Prostate gland (tissue), 2 donors: ENCODE results near the gene ANKK1. TPM values are rescaled to one million over a fixed set of nuclear protein-coding genes. Genes with fewer than 3 reads are reported as not detected.
A peak's percentile ranks its signal among the peaks of the same experiment; 100 is the strongest.

Experiments
- DNase-seq: peaks from one replicate; pipeline ENCODE4 v3.0.0-alpha.2; 2019; ENCODE audit warnings: low spot score
- H3K27ac ChIP-seq, 2 donors: fragments of 200-600 bp; sonication (generic); 2 replicates each; pipeline ENCODE4 v1.5.1; 2017 to 2019
- H3K27me3 ChIP-seq: fragments of 200-600 bp; sonication (generic); replicated peaks from 2 replicates; pipeline ENCODE4 v1.5.1; 2019; ENCODE audit not compliant: insufficient read depth
- H3K36me3 ChIP-seq, 2 donors: fragments of 200-600 bp; sonication (generic); 1 replicate in 1 of 2; 2 replicates in 1 of 2; pipeline versions ENCODE4 v1.5.1 to v1.8.1; 2017 to 2019
- H3K4me1 ChIP-seq: fragments of 200-600 bp; sonication (generic); replicated peaks from 2 replicates; pipeline ENCODE4 v1.5.1; 2019
- H3K4me3 ChIP-seq, 2 donors: fragments of 200-600 bp; sonication (generic); 2 replicates each; pipeline ENCODE4 v1.5.1; 2017 to 2019
- H3K9me3 ChIP-seq: fragments of 200-600 bp; sonication (generic); 2 replicates; pipeline ENCODE4 v1.5.1; 2017
- POLR2A ChIP-seq: fragments of 450-650 bp; IDR thresholded peaks from one replicate; pipeline ENCODE4 v1.6.1; 2016; ENCODE audit warnings: antibody characterized with exemption, mild to moderate bottlenecking
- POLR2AphosphoS5 ChIP-seq: sonication (generic); formaldehyde crosslinking; IDR thresholded peaks from one replicate; pipeline ENCODE4 v1.6.1; 2017; ENCODE audit warnings: antibody characterized with exemption
- WGBS: methylation state at CpG from one replicate; pipeline ENCODE4 v1.1.5; 2018; 5-methylcytosine and 5-hydroxymethylcytosine counted together
- intact Hi-C: fragments of 100-400 bp; cut with DNase I; formaldehyde crosslinking; loops from one replicate; pipeline ENCODE4 v1.14.2; 2022
- total RNA-seq, 2 donors: library from RNA; depleted of rRNA; stranded (reverse); fragments of >200 nt; gene quantifications; one replicate each; pipeline ENCODE4 v1.1.0, GENCODE V29; 2016
- TF ChIP-seq, protein P1 (sequence below), 4 experiments: fragments of 200-600 bp in 2 of 4; fragments of 450-650 bp in 2 of 4; sonication (generic) in 2 of 4; IDR thresholded peaks; 1 replicate in 3 of 4; 2 replicates in 1 of 4; pipeline ENCODE4 v1.5.1; 2016 to 2019; ENCODE audit warnings: antibody characterized with exemption in 4 of 4, mild to moderate bottlenecking in 2 of 4, moderate library complexity in 2 of 4

ANKK1 gene
- total RNA-seq, 2 donors from 2014 or later: 0.97 to 2.4 TPM

DNA sequence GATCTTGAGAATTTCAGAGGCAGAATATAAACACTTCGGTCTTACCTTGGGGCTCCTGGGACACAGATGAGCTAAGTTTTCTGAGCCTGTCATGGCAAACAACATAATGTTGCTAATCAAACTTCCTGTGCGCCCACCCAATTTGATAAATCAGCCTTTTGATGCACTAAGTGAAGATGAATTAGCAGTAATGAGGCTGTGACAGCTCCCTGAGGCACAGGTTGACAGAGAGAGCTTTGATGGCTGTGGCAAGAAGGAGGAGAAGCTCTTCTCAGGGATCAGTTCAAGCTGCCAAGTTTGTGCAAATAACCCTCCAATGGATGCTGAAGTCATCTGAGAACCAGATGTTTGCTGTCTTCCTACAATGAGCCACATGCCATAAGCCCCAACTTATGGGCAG lies 53.2 kb downstream of the ANKK1 start:
- H3K4me3 ChIP-seq: no peak overlapping the region
- H3K27ac ChIP-seq: no peak overlapping the region
- no peaks in the 10 kb centered on the region for H3K9me3 ChIP-seq
- H3K4me1 ChIP-seq: no peaks in the 10 kb centered on the region
- H3K27me3 ChIP-seq: no peaks in the 10 kb centered on the region
- 90% methylated on average over 2 of the region's 2 CpGs for WGBS
- DNase-seq: no peak
- no peak for TF ChIP-seq POLR2A
- TF ChIP-seq, protein P1, sequence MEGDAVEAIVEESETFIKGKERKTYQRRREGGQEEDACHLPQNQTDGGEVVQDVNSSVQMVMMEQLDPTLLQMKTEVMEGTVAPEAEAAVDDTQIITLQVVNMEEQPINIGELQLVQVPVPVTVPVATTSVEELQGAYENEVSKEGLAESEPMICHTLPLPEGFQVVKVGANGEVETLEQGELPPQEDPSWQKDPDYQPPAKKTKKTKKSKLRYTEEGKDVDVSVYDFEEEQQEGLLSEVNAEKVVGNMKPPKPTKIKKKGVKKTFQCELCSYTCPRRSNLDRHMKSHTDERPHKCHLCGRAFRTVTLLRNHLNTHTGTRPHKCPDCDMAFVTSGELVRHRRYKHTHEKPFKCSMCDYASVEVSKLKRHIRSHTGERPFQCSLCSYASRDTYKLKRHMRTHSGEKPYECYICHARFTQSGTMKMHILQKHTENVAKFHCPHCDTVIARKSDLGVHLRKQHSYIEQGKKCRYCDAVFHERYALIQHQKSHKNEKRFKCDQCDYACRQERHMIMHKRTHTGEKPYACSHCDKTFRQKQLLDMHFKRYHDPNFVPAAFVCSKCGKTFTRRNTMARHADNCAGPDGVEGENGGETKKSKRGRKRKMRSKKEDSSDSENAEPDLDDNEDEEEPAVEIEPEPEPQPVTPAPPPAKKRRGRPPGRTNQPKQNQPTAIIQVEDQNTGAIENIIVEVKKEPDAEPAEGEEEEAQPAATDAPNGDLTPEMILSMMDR (IDR thresholded peaks at IDR 0.05): no peak
- TF ChIP-seq POLR2AphosphoS5: no peak
- intact Hi-C loops: no loop called here
- no peaks in the 10 kb centered on the region for H3K36me3 ChIP-seq

DNA sequence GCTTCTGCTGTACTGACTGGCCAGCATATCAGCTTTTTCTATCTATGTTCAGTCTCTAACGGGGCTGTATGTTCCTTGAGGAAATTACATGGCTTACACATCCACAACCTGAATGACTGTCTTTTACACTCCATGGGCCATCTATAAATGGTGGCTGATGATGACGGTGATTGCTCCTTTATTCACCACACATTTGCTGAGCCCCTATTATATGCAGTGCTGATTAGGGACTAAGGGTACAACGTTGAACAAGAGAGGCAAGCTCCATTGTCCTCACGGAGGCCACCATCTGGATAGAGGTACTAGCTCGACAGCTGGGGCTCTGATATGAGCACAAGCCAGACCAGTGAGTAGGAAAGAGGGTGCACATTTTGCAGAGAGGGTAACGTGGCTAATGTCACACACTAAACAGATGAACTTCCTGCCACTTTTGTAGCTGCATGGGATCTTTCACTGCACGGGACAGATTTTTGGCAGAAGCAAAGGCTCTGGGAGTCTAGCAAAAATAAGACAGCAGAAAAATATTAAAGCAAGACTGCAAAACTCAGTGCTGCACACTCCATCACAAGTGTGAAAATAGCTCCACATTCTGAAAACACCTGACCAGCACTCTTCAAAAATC lies 57.0 kb downstream of the ANKK1 start:
- H3K27me3 ChIP-seq: no peaks in the 10 kb centered on the region
- no peak overlapping the region for H3K4me3 ChIP-seq
- intact Hi-C loops: no loop called here
- H3K27ac ChIP-seq: no peak overlapping the region
- 56% methylated on average over 7 of the region's 7 CpGs for WGBS
- H3K36me3 ChIP-seq: no peaks in the 10 kb centered on the region
- no peak for TF ChIP-seq POLR2AphosphoS5
- TF ChIP-seq, protein P1 (IDR thresholded peaks at IDR 0.05): no peak
- no peak for TF ChIP-seq POLR2A
- no peak for DNase-seq
- no peaks in the 10 kb centered on the region for H3K4me1 ChIP-seq
- no peaks in the 10 kb centered on the region for H3K9me3 ChIP-seq

DNA sequence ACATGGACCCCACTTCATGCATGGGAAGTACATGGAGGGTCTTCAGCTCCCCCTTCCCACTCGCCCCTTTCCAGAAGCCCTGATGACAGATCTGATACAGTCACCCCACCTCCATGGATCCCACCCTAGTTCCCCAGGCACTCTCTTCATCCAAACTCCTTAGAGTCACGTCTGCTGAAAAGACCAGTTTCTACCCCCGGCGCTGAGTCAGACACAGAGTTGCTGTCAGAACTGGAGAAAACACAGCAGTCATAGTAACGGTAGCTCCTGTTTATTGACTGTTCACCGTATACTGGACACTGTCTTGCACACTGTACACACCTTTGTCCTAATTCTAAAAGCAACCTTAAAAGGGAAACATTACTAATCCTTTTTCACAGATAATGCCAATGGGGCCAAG lies 58.5 kb downstream of the ANKK1 start:
- Histone ChIP-seq H3K36me3 (no peaks in the 10 kb centered on the region), H3K9me3 (no peaks in the 10 kb centered on the region), H3K4me1 (no peaks in the 10 kb centered on the region), H3K4me3 (no peak overlapping the region), H3K27ac (no peak overlapping the region), H3K27me3 (no peaks in the 10 kb centered on the region)
- no peak for DNase-seq
- WGBS: 79% methylated on average over 6 of the region's 6 CpGs
- TF ChIP-seq, protein P1 (IDR thresholded peaks at IDR 0.05): no peak
- TF ChIP-seq POLR2A: no peak
- no peak for TF ChIP-seq POLR2AphosphoS5
- intact Hi-C loops: no loop called here

DNA sequence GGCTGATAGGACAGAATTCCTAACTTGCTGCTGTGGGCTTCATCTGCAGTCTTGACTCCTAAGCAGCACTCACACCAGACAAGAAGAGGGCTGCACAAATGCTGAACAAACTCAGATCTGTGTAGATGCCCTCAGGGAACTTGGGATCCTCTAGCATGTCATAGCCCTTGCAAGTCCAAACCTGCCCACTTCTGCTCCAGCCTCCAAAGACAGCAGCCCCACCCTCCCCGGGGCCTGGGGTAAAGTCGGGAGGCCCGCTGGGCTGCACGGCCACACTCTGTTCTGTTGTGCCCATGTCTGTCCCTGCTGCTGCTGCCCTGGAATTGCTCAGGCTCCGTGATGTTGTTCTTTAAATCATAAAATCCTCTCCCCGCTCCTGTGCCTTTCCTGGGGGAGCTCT lies 59.4 kb downstream of the ANKK1 start:
- no peaks in the 10 kb centered on the region for H3K27me3 ChIP-seq
- H3K9me3 ChIP-seq: no peaks in the 10 kb centered on the region
- intact Hi-C loops: no loop called here
- H3K4me3 ChIP-seq: no peak overlapping the region
- DNase-seq: peak; percentile 26
- H3K27ac ChIP-seq: no peak overlapping the region
- 41% methylated on average over 6 of the region's 6 CpGs for WGBS
- no peak for TF ChIP-seq POLR2AphosphoS5
- TF ChIP-seq, protein P1 (IDR thresholded peaks at IDR 0.05): no peak
- TF ChIP-seq POLR2A: no peak
- H3K36me3 ChIP-seq: no peaks in the 10 kb centered on the region
- H3K4me1 ChIP-seq: no peaks in the 10 kb centered on the region

DNA sequence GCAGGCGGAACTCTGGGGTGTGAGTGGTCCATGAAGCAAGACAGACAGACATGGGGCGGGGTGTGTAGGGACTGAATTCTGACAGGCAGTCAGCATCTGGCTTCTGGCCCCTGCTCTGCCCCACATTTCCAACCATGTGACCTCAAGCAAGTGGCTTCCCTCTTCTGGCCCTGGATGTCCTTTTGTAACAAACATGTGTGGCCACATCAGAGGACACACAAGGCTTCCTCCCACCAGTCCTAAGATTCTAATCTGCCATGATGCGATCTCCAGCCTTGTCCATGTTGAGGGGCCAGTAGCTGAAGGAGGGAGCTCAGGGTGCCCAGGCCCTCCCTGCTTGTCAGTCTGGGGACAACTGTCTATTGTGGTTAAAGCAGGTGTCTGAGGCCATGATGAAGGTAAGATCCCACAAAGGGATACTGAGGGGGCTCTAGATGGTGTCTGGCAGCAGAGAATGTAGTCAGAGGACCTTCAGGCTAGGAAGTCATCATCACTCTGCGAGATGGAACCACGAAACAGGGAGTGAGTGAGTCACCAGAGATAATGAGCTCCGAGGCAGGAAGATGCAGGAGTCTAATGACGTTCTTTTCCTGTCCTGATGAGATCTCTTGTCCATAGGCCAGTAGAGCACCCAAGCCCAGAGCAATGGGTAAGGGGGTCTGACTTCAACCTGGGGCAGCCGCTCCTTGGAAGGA lies 60.2 kb downstream of the ANKK1 start:
- no peak overlapping the region for H3K4me3 ChIP-seq
- H3K9me3 ChIP-seq: no peaks in the 10 kb centered on the region
- H3K27me3 ChIP-seq: no peaks in the 10 kb centered on the region
- WGBS: 79% methylated on average over 8 of the region's 8 CpGs
- H3K27ac ChIP-seq: no peak overlapping the region
- intact Hi-C loops: no loop called here
- no peak for TF ChIP-seq POLR2A
- no peak for TF ChIP-seq POLR2AphosphoS5
- TF ChIP-seq, protein P1 (IDR thresholded peaks at IDR 0.05): no peak
- no peaks in the 10 kb centered on the region for H3K4me1 ChIP-seq
- DNase-seq: no peak
- H3K36me3 ChIP-seq: no peaks in the 10 kb centered on the region
